ELF-1 (cell line): Measurements from ENCODE around the gene IL22.

Source experiments
- DNase-seq: peaks from one replicate; pipeline ENCODE4 v3.0.0-alpha.2; 2016; ENCODE audit warnings: low read depth, low spot score

The IL22 gene

GRCh38 chr12:68253504-68253903, at the start of gene IL22:
TSS of gene IL22 (minus strand) at chr12:68253604. CDS start at chr12:68253448, 156 bp downstream.
- DNase-seq = no peak

GRCh38 chr12:68297929-68298328, 44.5 kb upstream of the IL22 start:
- no peak for DNase-seq

GRCh38 chr12:68294251-68294650, 40.8 kb upstream of the IL22 start:
- no peak for DNase-seq

GRCh38 chr12:68293347-68293746, 39.9 kb upstream of the IL22 start:
- DNase-seq = no peak

GRCh38 chr12:68292151-68292943, 38.9 kb upstream of the IL22 start:
- no peak for DNase-seq

- DNase-seq = no peak
These were observed 38.1 kb upstream of the IL22 start for GRCh38 chr12:68291396-68292036.

- DNase-seq = no peak
These were observed 36.7 kb upstream of the IL22 start for GRCh38 chr12:68290126-68290525.

GRCh38 chr12:68287106-68287505, 33.7 kb upstream of the IL22 start:
- DNase-seq = no peak

GRCh38 chr12:68286396-68286795, 33.0 kb upstream of the IL22 start:
- no peak for DNase-seq

GRCh38 chr12:68285541-68285940, 32.1 kb upstream of the IL22 start:
- DNase-seq = no peak

GRCh38 chr12:68281322-68282077, 28.1 kb upstream of the IL22 start:
- DNase-seq = no peak

GRCh38 chr12:68280240-68280639, 26.8 kb upstream of the IL22 start:
- no peak for DNase-seq

GRCh38 chr12:68279227-68280054, 26.0 kb upstream of the IL22 start:
- no peak for DNase-seq

GRCh38 chr12:68276402-68276930, 23.1 kb upstream of the IL22 start:
- DNase-seq = no peak

GRCh38 chr12:68272732-68273131, 19.3 kb upstream of the IL22 start:
- DNase-seq = no peak

- no peak for DNase-seq
These were observed 17.9 kb upstream of the IL22 start for GRCh38 chr12:68271346-68271745.

- no peak for DNase-seq
These were observed 17.0 kb upstream of the IL22 start for GRCh38 chr12:68270358-68270757.

- DNase-seq = no peak
These were observed 16.4 kb upstream of the IL22 start for GRCh38 chr12:68269779-68270178.

- DNase-seq = no peak
These were observed 15.6 kb upstream of the IL22 start for GRCh38 chr12:68268967-68269366.

GRCh38 chr12:68267892-68268396, 14.5 kb upstream of the IL22 start:
- no peak for DNase-seq

- DNase-seq = no peak
These were observed 11.5 kb upstream of the IL22 start for GRCh38 chr12:68264857-68265256.
